Erythroblast (primary cell): Measurements from ENCODE around the gene COMMD10.

Experiments
- GATA1 ChIP-seq: IDR thresholded peaks from 2 replicates; pipeline ENCODE4 v1.6.1; 2011; ENCODE audit warnings: low read depth, mild to moderate bottlenecking, control low read depth, low read length, moderate library complexity
- POLR2A ChIP-seq: IDR thresholded peaks from 2 replicates; pipeline ENCODE4 v1.6.1; 2011; ENCODE audit warnings: mild to moderate bottlenecking, low read length

DNA sequence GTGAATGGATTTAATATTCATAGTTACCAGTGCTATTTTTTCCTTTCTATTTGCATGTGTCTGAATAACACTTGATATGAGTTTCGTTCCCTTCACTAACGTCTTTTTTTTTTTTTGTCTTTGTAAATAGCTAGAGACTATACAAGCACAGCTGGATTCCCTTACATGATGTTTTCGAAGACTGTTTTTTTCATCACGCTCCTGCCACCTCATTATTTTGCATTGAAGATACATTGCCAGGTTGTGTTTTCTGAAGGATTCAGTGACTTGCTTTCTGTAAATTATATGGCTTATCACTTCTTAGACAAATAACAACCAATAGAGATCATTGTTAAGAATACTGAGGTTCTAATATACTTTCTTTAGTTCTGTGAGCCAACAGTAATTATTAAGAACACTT lies 207.5 kb downstream of the COMMD10 start:
- no peak for TF ChIP-seq POLR2A
- no peak for TF ChIP-seq GATA1
